ENCODE data around the gene PRR5.

Gene PRR5

DNA sequence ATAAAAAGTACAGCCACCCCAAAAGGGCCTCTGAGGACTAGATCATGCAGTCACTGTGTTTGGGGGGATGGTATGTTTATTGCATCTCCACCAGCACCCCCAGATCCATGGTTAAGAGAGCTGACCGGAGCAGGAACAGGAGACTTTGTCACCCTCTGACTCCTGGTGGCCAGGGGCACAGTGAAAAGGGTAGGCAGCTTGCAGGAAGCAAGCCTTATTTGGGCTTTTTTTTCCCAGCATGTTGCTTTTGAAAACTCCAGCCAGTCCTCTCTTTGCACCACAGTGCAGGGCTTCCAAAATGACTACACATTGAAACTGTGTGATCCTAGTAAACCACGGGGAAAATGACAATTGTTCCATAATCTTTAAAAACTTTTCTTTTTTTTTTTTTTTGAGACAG lies 20.6 kb downstream of the PRR5 start:
- Histone ChIP-seq H3K27me3 (no peaks in the 10 kb centered on the region), H3K4me1 (ENCODE audit: control insufficient read depth in 1 of 2, insufficient read depth in 1 of 2, low read depth in 1 of 2, low read length in 1 of 2) (no peaks in the 10 kb centered on the region), H3K27ac (no peak overlapping the region), H3K4me3 (ENCODE audit: low read depth in 1 of 2, low read length in 1 of 2) (no peak overlapping the region), H3K36me3 (no peaks in the 10 kb centered on the region), H3K9me3 (no peaks in the 10 kb centered on the region)
- TF ChIP-seq, protein P1, sequence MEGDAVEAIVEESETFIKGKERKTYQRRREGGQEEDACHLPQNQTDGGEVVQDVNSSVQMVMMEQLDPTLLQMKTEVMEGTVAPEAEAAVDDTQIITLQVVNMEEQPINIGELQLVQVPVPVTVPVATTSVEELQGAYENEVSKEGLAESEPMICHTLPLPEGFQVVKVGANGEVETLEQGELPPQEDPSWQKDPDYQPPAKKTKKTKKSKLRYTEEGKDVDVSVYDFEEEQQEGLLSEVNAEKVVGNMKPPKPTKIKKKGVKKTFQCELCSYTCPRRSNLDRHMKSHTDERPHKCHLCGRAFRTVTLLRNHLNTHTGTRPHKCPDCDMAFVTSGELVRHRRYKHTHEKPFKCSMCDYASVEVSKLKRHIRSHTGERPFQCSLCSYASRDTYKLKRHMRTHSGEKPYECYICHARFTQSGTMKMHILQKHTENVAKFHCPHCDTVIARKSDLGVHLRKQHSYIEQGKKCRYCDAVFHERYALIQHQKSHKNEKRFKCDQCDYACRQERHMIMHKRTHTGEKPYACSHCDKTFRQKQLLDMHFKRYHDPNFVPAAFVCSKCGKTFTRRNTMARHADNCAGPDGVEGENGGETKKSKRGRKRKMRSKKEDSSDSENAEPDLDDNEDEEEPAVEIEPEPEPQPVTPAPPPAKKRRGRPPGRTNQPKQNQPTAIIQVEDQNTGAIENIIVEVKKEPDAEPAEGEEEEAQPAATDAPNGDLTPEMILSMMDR (IDR thresholded peaks at IDR 0.05) = no peak

DNA sequence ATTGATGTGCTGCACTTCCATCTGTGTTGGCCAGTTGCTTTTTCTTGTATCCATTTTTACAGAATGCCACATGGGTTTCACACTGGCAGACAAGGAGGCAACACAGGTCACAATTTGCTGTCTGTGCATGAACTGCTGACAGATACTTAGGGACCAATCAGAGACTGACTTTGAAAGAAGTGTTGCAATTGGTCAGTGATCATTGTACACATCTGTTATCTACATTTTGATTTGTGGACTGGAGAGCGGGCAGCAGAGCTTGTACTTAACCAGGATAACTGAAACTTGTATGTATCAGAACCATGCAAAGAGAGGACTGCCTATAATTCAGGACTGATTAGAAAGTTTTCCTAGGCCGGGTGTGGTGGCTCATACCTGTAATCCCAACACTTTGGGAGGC lies 21.8 kb downstream of the PRR5 start:
- no peaks in the 10 kb centered on the region for H3K36me3 ChIP-seq

DNA sequence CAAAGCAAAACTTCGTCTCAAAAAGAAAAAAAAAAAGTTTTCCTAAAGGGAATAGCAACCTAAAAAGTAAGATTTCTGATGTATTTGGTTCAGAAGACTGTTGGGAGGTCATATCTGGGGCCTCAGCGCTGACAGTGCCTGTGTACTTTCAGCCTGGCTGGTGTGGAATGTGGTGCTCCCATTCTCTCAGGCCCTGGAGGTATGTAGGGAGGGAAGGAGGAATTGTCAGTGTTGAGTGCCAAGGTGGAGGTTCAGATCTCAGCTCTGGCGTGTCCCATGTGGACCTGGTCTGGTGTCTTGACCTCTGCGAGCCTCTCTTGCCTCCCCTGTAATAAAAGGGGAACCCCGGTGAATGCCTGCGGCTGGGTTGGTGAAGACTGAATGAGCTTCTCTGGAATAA lies 22.4 kb downstream of the PRR5 start:
- TF ChIP-seq, protein P1 (IDR thresholded peaks at IDR 0.05) = no peak
- H3K36me3 ChIP-seq = no peaks in the 10 kb centered on the region
- H3K4me1 ChIP-seq (ENCODE audit: control insufficient read depth in 1 of 2, insufficient read depth in 1 of 2, low read depth in 1 of 2, low read length in 1 of 2) = peaks cover 18% of the 10 kb centered on the region in 2 experiments
- H3K27me3 ChIP-seq = no peaks in the 10 kb centered on the region
- H3K9me3 ChIP-seq = no peaks in the 10 kb centered on the region
- H3K27ac ChIP-seq = no peak overlapping the region
- no peak overlapping the region for H3K4me3 ChIP-seq (ENCODE audit: low read depth in 1 of 2, low read length in 1 of 2)

More for the DNA sequence above, 21.8 kb downstream of the PRR5 start:
- Histone ChIP-seq H3K27me3 (no peaks in the 10 kb centered on the region), H3K27ac (no peak overlapping the region), H3K9me3 (no peaks in the 10 kb centered on the region), H3K4me3 (ENCODE audit: low read depth in 1 of 2, low read length in 1 of 2) (no peak overlapping the region), H3K4me1 (ENCODE audit: control insufficient read depth in 1 of 2, insufficient read depth in 1 of 2, low read depth in 1 of 2, low read length in 1 of 2) (peaks cover 12% of the 10 kb centered on the region in 2 experiments)
- TF ChIP-seq, protein P1 (IDR thresholded peaks at IDR 0.05) = no peak

DNA sequence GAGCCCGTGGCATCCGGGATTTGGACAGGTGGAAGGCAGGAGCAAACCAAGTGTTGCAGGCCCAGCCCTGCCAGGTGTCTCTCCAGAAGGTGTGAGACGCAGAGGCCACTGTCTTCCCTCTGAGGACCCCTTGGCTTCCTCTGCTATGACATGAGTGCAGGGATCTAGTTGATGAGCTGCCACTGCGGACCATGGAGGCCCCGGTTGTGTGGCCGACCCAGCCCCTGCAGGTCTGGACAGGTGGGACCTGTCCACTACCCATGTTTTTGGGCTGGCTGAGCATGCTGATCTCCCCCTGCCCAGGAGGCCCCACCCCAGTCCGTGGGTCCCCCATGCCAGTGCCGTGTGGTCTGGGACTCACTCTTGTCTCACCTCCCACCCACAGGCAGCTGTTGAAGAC lies 22.9 kb downstream of the PRR5 start:
- no peaks in the 10 kb centered on the region for H3K36me3 ChIP-seq
- TF ChIP-seq, protein P1 (IDR thresholded peaks at IDR 0.05) = no peak
- H3K9me3 ChIP-seq = no peaks in the 10 kb centered on the region
- no peak overlapping the region for H3K27ac ChIP-seq
- H3K4me1 ChIP-seq (ENCODE audit: control insufficient read depth in 1 of 2, insufficient read depth in 1 of 2, low read depth in 1 of 2, low read length in 1 of 2) = peaks cover 22% of the 10 kb centered on the region in 2 experiments
- no peak overlapping the region for H3K4me3 ChIP-seq (ENCODE audit: low read depth in 1 of 2, low read length in 1 of 2)
- H3K27me3 ChIP-seq = no peaks in the 10 kb centered on the region

DNA sequence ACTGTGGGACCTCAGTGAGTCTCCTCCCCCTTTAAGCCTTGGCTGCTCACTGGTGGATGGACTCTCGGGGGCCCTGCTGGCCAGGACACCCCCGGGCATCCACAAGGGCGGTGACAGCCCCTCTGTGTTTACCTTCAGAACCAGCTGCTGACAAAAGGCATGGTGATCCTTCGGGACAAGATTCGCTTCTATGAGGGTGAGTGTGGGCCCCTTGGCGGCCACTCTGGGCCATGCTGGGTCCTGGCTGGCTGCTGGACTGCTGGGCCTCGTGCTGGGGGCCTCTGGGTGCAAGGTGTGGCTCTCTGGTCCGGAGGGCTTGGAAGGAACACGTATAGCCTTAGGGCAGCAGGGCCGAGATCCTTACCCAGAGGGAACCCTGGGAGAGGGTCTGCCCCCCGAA lies 24.4 kb downstream of the PRR5 start:
- Histone ChIP-seq H3K4me1 (ENCODE audit: control insufficient read depth in 1 of 2, insufficient read depth in 1 of 2, low read depth in 1 of 2, low read length in 1 of 2) (peaks cover 31% of the 10 kb centered on the region in 2 experiments), H3K27me3 (no peaks in the 10 kb centered on the region), H3K4me3 (ENCODE audit: low read depth in 1 of 2, low read length in 1 of 2) (no peak overlapping the region), H3K27ac (no peak overlapping the region), H3K36me3 (no peaks in the 10 kb centered on the region), H3K9me3 (no peaks in the 10 kb centered on the region)
- TF ChIP-seq, protein P1 (IDR thresholded peaks at IDR 0.05) = no peak

DNA sequence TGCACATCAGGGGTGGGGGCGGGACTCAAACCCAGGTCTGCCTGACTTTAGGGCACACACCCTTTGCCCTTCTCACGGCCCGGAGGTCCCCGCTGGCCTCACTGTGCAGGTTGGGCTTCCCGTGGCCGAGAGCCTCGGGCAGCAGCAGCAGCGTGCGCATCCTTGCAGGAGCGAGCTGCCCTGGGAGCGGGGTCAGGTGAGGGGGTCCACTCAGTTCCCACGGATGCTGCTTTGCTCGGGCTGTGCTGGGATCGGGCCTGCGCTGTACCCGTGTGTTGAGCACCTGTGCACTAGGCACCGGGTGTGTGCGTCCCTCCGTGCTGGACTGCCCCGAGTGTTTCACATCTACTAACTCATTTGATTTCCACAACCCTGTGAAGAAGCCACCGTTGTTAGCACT lies 25.1 kb downstream of the PRR5 start:
- no peaks in the 10 kb centered on the region for H3K36me3 ChIP-seq
- H3K4me1 ChIP-seq (ENCODE audit: control insufficient read depth in 1 of 2, insufficient read depth in 1 of 2, low read depth in 1 of 2, low read length in 1 of 2) = peaks cover 31% of the 10 kb centered on the region in 2 experiments
- no peaks in the 10 kb centered on the region for H3K9me3 ChIP-seq
- TF ChIP-seq, protein P1 (IDR thresholded peaks at IDR 0.05) = no peak
- H3K27me3 ChIP-seq = no peaks in the 10 kb centered on the region
- H3K27ac ChIP-seq = no peak overlapping the region
- H3K4me3 ChIP-seq (ENCODE audit: low read depth in 1 of 2, low read length in 1 of 2) = no peak overlapping the region

Data from neutrophil (primary cell).